Common myeloid progenitor, CD34-positive (primary cell): ENCODE measurements around the gene NAT8L.

ENCODE experiments used
- CTCF ChIA-PET: fragments of 350-600 bp; sonication (Branson Sonifier 250); formaldehyde crosslinking; loops from one replicate; lab custom pipeline; 2021; ENCODE audit warnings: antibody characterized with exemption; lab: Charles Lee
- POLR2A ChIA-PET: fragments of 350-600 bp; sonication (Branson Sonifier 250); formaldehyde crosslinking; loops from one replicate; lab custom pipeline; 2021; ENCODE audit warnings: antibody characterized with exemption; lab: Charles Lee
- DNase-seq, 3 donors: peaks; one replicate each; pipeline versions ENCODE4 v3.0.0 to v3.0.0-alpha.2; 2013
- H3K27ac ChIP-seq, 2 experiments: 1 replicate in 1 of 2; 2 replicates in 1 of 2; pipeline ENCODE4 v1.7.0; 2013; ENCODE audit warnings: inconsistent platforms in 2 of 2, low read length in 2 of 2, mild to moderate bottlenecking in 2 of 2, low read depth in 1 of 2, moderate library complexity in 1 of 2; ENCODE audit not compliant: severe bottlenecking in 2 of 2, insufficient read depth in 1 of 2, poor library complexity in 1 of 2
- H3K27me3 ChIP-seq, 5 experiments: replicated peaks in 2 of 5; 1 replicate in 3 of 5; 2 replicates in 2 of 5; pipeline versions ENCODE4 v1.6.1 to v1.7.0; 2013; ENCODE audit warnings: low read length in 4 of 5, mild to moderate bottlenecking in 2 of 5, moderate library complexity in 2 of 5, inconsistent platforms in 1 of 5; ENCODE audit not compliant: insufficient read depth in 5 of 5, control insufficient read depth in 4 of 5
- H3K36me3 ChIP-seq, 4 experiments: 1 replicate in 2 of 4; 2 replicates in 2 of 4; pipeline versions ENCODE4 v1.6.1 to v1.7.0; 2013; ENCODE audit warnings: low read length in 3 of 4, control low read depth in 1 of 4, mild to moderate bottlenecking in 1 of 4; ENCODE audit not compliant: control insufficient read depth in 4 of 4, insufficient read depth in 4 of 4
- H3K4me1 ChIP-seq, 4 experiments: 1 replicate in 3 of 4; 2 replicates in 1 of 4; pipeline versions ENCODE4 v1.6.1 to v1.7.1; 2013; ENCODE audit warnings: low read length in 3 of 4, mild to moderate bottlenecking in 3 of 4, control low read depth in 1 of 4, inconsistent platforms in 1 of 4, moderate library complexity in 1 of 4; ENCODE audit not compliant: control insufficient read depth in 4 of 4, insufficient read depth in 4 of 4; ENCODE audit errors: control extremely low read depth in 1 of 4
- H3K4me3 ChIP-seq, 7 experiments: 1 replicate in 4 of 7; 2 replicates in 3 of 7; pipeline versions ENCODE4 v1.5.1 to v1.7.0; 2013; ENCODE audit warnings: mild to moderate bottlenecking in 7 of 7, low read length in 6 of 7, moderate library complexity in 6 of 7, inconsistent platforms in 2 of 7, low read depth in 2 of 7, control low read depth in 1 of 7; ENCODE audit not compliant: insufficient read depth in 4 of 7, control insufficient read depth in 1 of 7; ENCODE audit errors: extremely low read depth in 1 of 7
- H3K9me3 ChIP-seq, 5 experiments: 1 replicate in 4 of 5; 2 replicates in 1 of 5; pipeline versions ENCODE4 v1.6.1 to v1.7.1; 2013; ENCODE audit warnings: low read length in 4 of 5, mild to moderate bottlenecking in 2 of 5, inconsistent platforms in 1 of 5, low read depth in 1 of 5, moderate library complexity in 1 of 5; ENCODE audit not compliant: control insufficient read depth in 4 of 5, insufficient read depth in 2 of 5; ENCODE audit errors: control extremely low read depth in 1 of 5
- WGBS: methylation state at CpG from one replicate; pipeline ENCODE4 v1.1.5; 2013; ENCODE audit not compliant: insufficient coverage; 5-methylcytosine and 5-hydroxymethylcytosine counted together

The NAT8L gene

DNA sequence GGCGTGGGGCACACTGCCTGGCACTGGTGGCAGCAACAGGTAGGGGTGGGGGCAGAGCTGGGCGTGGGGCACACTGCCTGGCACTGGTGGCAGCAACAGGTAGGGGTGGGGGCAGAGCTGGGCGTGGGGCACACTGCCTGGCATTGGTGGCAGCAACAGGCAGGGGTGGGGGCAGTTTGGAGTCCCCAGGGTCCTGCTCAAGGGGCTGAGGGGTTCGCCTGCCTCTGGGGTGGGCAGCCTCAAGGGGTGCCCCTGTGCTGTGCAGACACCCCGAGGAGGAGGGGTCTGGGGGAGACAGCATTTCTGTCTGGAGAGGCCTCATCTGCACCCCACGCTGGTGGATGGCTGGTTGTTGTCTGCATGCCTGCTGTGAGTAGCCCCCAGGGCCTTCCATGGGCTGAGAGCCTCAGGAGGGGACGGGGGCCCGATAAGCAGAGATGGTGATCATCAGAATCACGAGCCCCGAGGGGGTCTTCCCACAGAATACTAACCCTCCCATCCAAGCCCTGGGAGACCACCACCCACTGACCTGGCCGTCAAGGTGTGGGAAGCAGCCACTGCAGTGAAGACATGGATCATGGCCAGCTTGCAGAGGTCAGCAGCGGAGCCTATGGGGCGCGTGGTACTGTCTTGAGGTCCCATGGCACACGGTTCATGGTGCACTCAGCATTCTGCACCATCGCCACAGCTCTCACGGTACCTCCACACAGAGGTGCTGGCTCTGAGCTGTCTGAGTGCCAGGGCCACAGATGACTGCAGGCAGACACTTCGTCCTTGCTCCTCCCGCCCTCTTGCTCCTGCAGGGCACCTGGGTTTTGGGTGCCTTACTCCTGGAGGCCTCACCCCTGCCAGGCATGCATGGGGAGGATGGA, 21.5 kb downstream of the NAT8L start:
- Histone ChIP-seq H3K36me3 (no peaks in the 10 kb centered on the region), H3K4me3 (no peak overlapping the region), H3K27ac (no peak overlapping the region), H3K9me3 (no peaks in the 10 kb centered on the region), H3K4me1 (no peaks in the 10 kb centered on the region), H3K27me3 (peaks cover 0 to 3% (median 0%) of the 10 kb centered on the region in 5 experiments)
- WGBS = 97% methylated on average over 14 of the region's 19 CpGs
- ChIA-PET POLR2A (no interaction called here), CTCF (interaction anchor here (0.6 to 1.0 kb wide), 2 partner anchors 23 to 79 kb away, joined by 3 read pairs; no protein-coding TSS in a partner anchor)
- DNase-seq = no peak

- POLR2A ChIA-PET = no interaction called here
- no peak overlapping the region for H3K27ac ChIP-seq
Measured at GRCh38 chr4:2081540-2081939, 22.4 kb downstream of the NAT8L start.

DNA sequence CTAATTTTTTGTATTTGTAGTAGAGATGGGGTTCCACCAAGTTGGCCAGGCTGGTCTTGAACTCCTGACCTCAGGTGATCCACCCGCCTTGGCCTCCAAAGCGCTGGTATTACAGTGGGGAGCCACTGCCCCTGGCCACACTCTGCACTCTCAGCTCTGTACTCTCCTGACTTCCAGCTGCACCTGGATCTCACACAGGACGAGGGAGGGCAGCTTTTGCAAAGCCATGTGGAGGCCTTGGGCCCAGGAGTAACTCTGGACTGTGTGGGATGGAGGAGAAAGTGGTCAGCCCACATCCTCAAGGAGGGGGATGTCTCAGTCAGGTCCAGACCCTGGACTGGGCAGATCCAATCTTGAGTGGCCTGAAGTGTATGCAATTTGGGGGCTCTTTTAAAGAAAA, 23.0 kb downstream of the NAT8L start:
- H3K9me3 ChIP-seq = peaks cover 0 to 2% (median 0%) of the 10 kb centered on the region in 5 experiments
- no peak overlapping the region for H3K4me3 ChIP-seq
- no peaks in the 10 kb centered on the region for H3K36me3 ChIP-seq
- ChIA-PET POLR2A (no interaction called here), CTCF (interaction anchor here (1.4 kb wide), 1 partner anchor 12 kb away, joined by 3 read pairs; no protein-coding TSS in a partner anchor)
- WGBS = 100% methylated on average over 3 of the region's 3 CpGs
- no peak for DNase-seq
- H3K27ac ChIP-seq = no peak overlapping the region
- H3K4me1 ChIP-seq = no peaks in the 10 kb centered on the region
- peaks cover 0 to 5% (median 0%) of the 10 kb centered on the region in 5 experiments for H3K27me3 ChIP-seq

More at GRCh38 chr4:2081540-2081939, 22.4 kb downstream of the NAT8L start:
- no peaks in the 10 kb centered on the region for H3K36me3 ChIP-seq
- CTCF ChIA-PET = interaction anchor here (1.4 kb wide), 1 partner anchor 13 kb away, joined by 3 read pairs; no protein-coding TSS in a partner anchor
- no peaks in the 10 kb centered on the region for H3K9me3 ChIP-seq
- H3K4me3 ChIP-seq = no peak overlapping the region
- DNase-seq = no peak
- 97% methylated on average over 8 of the region's 10 CpGs for WGBS
- H3K4me1 ChIP-seq = no peaks in the 10 kb centered on the region
- H3K27me3 ChIP-seq = peaks cover 0 to 3% (median 0%) of the 10 kb centered on the region in 5 experiments

GRCh38 chr4:2082627-2083026, 23.5 kb downstream of the NAT8L start:
- WGBS = 100% methylated on average over 3 of the region's 4 CpGs
- no peak overlapping the region for H3K27ac ChIP-seq
- no peak overlapping the region for H3K4me3 ChIP-seq

DNA sequence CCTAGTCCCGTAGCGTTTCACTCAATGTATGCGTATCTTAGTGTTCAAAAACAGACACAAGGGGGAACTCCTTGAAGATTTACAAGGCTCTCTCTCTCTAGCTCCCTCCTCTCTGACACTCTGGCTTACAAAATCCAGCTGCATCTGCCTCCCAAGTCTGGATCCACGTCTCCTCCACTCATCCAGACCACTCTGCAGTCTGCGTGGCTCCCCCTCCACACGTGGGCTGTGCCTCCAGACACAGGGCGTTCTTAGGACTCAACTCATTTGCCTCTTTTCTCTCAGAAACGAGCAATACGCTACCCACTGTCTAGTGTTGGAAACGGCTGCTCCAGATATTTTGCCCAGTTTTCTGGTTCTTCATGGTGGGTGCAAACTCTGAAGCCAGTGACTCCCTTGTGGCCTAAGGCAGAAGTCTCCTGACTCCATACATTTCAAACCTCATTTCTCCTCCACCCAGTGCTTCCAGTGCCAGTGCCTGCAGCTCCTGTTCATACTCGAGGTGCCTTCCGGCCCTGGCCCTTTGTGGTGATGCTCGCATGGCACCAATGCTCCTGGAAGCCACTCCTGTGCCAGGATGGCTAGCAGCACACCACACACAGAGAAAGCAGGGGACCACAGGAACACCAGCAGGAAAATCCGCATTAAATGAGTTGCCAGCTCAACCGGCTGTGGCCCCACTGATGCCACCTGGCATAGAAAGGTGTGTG, 24.1 kb downstream of the NAT8L start:
- ChIA-PET POLR2A (no interaction called here), CTCF (interaction anchor here (1.0 kb wide), 1 partner anchor 9 kb away, joined by 3 read pairs; no protein-coding TSS in a partner anchor)
- Histone ChIP-seq H3K27me3 (peaks cover 0 to 5% (median 0%) of the 10 kb centered on the region in 5 experiments), H3K4me3 (no peak overlapping the region), H3K27ac (no peak overlapping the region), H3K9me3 (peaks cover 0 to 4% (median 0%) of the 10 kb centered on the region in 5 experiments), H3K4me1 (no peaks in the 10 kb centered on the region), H3K36me3 (no peaks in the 10 kb centered on the region)
- no peak for DNase-seq
- 97% methylated on average over 15 of the region's 15 CpGs for WGBS

More at GRCh38 chr4:2082627-2083026, 23.5 kb downstream of the NAT8L start:
- Histone ChIP-seq H3K36me3 (no peaks in the 10 kb centered on the region), H3K4me1 (no peaks in the 10 kb centered on the region), H3K9me3 (peaks cover 0 to 4% (median 0%) of the 10 kb centered on the region in 5 experiments), H3K27me3 (peaks cover 0 to 5% (median 0%) of the 10 kb centered on the region in 5 experiments)
- DNase-seq = no peak
- POLR2A ChIA-PET = no interaction called here
- CTCF ChIA-PET = interaction anchor here (1.4 kb wide), 1 partner anchor 11 kb away, joined by 3 read pairs; no protein-coding TSS in a partner anchor

DNA sequence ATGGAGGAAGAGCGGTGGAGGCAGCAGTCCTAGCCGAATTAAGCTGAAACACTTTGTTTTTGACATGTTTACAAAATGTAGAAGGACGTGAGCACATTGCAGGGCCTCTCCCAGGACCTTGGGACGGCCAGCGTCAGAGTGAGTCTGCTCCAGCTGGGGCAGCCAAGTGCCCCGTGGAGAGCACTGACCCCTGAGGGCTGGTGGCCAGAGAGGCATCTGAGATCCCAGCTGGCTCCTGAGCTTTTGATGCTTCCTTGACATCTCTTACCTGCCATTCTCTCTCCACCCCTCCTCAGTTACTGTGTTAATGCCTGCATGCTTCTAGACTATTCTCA, 24.7 kb downstream of the NAT8L start:
- WGBS = 97% methylated on average over 5 of the region's 6 CpGs
- H3K4me1 ChIP-seq = no peaks in the 10 kb centered on the region
- no peaks in the 10 kb centered on the region for H3K36me3 ChIP-seq
- POLR2A ChIA-PET = no interaction called here
- H3K27me3 ChIP-seq = peaks cover 0 to 5% (median under 1%) of the 10 kb centered on the region in 5 experiments
- H3K27ac ChIP-seq = no peak overlapping the region
- peaks cover 0 to 4% (median 0%) of the 10 kb centered on the region in 5 experiments for H3K9me3 ChIP-seq
- CTCF ChIA-PET = interaction anchor here (1.0 kb wide), 1 partner anchor 8 kb away, joined by 3 read pairs; no protein-coding TSS in a partner anchor
- H3K4me3 ChIP-seq = no peak overlapping the region
- no peak for DNase-seq
